ENCODE data around the gene GRB2.
"Not testable (repeated sequence)": the region's sequence is repeated elsewhere in the genome, so short reads cannot be mapped to it uniquely, and the experiment has no call there.

The GRB2 gene

DNA sequence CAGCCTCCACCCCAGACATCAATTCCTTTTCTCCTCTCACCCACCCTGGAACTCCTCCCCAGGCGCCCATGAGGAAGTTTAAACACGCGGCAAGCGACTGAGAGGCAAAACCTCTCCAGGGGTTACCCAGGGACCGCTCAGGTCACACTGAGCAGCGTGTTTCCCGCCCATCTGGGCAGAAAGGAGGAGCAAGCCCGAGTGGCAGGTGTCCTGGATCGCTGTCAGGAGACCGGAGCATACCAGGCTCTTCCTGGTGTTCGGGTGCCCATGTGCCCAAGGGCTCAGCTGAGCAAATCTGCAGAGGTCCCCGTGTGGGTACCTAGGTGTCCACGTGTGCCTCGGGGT is 116.7 kb downstream of the GRB2 start:
- peak in 1 of 2 donors; percentile 36 for DNase-seq (ENCODE audit: low read depth in 1 of 2, low spot score in 1 of 2)

DNA sequence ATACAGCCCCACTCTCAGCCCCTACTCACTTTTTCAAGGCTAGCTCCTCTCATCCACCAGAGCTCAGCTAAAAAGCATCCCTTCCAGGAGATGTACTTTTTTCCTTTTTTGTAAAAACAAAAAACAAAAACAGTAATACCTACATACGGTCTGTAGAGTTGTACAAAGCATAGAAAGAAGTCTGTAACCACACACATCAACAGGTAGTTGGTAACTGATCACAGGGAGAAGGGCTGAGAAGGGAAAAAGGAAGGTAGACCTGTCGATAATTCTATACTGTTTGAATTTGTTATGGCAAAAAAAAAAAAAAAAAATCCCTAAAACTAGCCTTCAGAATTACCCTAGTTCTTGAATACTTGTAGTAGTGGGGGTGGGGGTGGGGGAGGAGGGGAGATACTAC is 117.1 kb downstream of the GRB2 start:
- no peak for DNase-seq (ENCODE audit: low read depth in 1 of 2, low spot score in 1 of 2)

DNA sequence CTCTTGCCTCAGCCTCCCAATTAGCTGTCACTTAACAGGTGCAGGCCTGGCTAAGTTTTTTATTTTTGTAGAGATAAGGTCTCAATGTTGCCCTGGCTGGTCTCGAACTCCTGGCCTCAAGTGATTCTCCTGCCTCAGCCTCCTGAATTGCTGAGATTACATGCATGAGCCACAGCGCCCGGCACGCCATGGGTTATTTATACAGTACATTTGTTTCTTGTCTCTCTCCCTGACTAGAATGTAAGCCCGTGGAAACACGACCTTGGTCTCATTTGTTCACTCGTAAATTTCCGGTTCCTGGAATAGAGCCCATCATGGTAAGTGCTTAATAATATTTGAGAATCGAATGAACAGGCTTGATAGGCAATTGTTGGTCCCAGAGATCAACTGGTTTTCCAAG is 118.3 kb downstream of the GRB2 start:
- no peak for DNase-seq (ENCODE audit: low read depth in 1 of 2, low spot score in 1 of 2)

DNA sequence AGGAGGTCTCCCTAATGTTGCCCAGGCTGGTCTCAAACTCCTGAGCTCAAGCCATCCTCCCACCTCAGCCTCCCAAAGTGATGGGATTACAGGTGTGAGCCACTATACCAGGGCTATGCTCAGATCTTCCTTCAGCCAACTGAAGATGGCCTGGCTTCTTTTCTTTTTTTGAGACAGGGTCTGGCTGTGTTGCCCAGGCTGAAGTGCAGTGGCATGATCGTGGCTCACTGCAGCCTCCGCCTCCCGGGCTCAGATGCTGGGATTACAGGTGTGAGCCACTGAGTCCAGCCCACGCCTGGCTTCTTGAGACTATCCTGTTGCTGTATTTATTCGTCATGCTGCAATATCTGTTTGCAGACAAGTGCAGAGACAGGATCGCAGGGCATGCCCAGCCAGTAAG is 120.4 kb downstream of the GRB2 start:
- DNase-seq (ENCODE audit: low read depth in 1 of 2, low spot score in 1 of 2): no peak

DNA sequence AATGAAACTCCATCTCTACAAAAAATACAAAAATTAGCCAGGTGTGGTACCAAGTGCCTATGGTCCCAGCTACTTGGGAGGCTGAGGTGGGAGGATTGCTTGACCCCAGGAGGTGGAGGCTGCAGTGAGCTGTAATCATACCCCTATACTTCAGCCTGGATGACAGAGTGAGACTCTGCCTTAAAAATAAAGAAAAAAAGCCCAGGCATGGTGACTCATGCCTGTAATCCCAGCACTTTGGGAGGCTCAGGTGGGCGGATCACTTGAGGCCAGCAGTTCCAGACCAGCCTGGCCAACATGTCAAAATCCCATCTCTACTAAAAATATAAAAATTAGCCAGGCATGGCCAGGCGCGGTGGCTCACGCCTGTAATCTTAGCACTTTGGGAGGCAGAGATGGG is 125.3 kb downstream of the GRB2 start:
- not testable (repeated sequence) for DNase-seq (ENCODE audit: low read depth in 1 of 2, low spot score in 1 of 2)

DNA sequence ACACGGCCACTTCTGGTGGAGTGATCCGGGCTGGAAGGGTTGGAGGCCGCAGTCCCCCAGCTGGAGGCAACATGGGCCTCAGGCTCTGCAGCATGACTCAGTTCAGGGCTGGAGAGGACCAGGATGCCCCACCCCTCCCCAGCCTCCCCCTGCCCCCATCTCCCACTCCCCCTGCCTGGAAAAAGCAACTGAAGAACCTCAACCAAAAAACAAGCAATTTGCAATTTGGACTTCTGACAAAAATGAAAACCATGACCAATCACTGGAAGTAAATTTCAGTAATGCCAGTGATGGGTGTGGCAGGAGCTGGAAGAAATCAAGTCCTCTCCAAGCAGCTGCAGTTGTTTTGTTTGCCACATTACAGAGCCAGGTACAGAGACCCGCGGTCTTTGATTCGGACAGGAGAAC is 127.8 kb downstream of the GRB2 start:
- DNase-seq (ENCODE audit: low read depth in 1 of 2, low spot score in 1 of 2): no peak

DNA sequence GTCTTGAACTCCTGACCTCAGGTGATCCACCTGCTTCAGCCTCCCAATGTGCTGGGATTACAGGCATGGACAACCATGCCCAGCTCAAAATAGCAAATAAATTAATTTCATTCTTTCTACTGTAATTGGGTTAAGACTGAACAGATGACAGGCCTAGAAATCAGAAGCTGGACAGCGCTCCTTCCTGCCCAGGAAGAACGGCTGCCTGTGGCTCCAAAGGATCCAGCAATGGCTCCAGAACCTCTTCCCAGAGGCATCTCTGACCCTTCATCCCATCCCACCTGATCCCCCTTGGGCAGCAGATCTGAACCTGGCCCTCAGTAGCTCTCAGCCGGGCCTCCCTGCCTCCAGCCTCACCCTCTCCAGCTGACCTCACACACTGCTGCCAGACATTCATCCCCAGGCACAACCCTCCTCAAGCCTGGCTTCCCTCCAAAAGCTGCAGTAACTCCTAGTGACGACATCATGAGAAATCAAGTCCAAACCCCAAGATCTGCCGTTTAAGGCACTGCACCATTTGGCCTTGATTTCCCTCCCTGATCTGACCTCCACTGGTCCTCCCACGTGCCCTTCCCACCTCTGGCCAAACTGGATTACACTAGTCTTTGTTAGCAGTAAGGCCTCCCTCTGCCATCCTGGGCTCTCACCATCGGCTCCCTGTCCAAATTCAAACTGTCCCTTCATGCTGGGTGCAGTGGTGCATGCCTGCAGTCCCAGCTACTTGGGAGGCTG is 131.3 kb downstream of the GRB2 start:
- DNase-seq (ENCODE audit: low read depth in 1 of 2, low spot score in 1 of 2): no peak

DNA sequence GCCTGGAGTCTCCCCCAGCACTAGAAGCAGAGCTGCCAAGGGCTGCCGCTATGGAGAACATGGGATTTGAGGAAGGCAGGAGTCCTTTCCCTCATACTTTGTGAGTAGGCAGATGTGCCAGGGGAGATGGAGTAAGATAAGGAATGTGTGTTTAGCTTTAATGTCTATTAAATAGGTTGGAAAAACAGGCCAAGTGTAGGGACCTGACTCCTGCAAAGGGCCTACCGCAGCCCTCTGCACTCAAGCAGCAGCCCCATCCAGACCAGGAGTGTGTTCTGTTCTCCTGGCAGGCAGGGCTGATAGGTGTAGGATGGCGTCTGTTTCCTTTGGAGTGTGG is 132.7 kb downstream of the GRB2 start:
- DNase-seq (ENCODE audit: low read depth in 1 of 2, low spot score in 1 of 2): no peak

DNA sequence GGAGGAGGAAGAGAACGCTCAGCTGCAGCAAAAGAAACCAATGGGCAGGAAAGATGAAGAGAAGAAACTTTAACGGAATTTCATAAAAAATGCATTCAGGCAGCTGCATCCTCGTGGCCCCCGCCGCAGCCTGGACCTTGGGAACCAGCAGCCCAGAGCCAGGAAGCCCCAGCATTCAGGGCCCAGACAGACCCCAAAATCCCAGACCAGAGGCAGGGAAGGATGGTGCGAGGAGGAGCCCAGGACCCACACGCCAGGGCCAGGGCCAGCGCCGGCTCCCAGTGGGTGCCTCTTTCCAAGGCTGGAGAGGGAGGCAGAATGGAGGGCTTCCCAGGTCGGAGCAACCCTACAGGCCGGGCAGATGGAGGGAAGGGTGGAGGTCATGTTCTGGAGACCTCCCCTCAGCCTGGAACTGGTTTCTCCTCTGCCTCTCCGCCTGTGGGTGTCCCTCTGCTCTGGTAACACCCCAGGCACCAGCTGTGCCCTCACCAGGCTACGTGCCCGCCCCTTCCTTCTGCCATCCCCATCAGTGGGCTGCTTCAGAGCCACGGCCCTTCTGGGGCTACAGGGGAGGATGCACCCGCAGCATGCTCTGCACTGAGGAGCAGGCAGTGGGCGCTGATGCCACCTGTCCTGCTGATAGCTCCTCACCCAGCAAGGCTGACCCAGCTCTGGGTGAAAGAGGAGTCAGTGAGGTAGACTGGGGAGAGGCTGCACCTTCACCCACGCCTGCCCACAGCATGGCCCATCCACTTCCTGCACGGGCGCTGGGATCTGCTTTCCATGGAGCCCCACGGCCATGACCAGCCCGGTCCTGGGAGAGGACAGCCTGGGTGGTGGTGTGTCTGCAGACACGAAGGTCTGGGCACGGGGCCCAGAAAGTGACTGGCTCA is 133.3 kb downstream of the GRB2 start:
- no peak for DNase-seq (ENCODE audit: low read depth in 1 of 2, low spot score in 1 of 2)

DNA sequence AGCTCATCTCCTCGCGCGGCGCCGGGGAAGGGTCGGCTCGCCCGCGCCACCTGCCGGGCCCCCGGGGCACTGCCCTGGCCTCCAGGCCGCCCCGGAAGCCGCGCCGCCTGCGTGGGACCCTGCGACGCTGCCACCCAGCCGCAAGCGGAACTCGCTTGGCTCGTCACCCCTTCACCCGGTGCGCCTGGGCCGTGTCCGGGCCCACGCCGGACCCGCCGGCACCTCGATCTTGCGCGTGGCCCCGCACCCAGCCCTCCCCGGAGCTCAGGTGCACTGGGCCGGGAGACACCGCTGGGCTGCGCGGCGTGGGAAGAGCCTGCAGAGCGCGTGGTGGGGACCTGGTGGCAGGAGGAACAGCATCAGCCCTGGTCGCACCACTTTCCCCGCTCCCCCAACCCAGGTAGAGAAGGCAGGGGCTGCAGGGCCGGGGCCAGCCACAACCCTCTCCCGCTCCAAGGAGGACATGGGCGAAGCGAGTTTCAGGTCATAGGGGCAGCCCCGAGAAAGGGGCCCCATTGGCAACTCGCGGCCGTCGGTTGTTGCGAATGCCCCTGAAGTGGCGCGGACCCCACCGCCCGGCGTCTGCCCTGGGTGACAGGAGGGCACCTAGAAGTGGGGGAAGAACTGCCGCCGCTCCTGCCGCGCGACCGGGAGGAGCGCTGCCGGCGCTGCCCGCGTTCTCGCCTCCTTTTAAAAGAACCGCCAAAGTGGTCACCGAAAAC is 134.1 kb downstream of the GRB2 start:
- peak; percentile 83 to 85 for DNase-seq (ENCODE audit: low read depth in 1 of 2, low spot score in 1 of 2)

DNA sequence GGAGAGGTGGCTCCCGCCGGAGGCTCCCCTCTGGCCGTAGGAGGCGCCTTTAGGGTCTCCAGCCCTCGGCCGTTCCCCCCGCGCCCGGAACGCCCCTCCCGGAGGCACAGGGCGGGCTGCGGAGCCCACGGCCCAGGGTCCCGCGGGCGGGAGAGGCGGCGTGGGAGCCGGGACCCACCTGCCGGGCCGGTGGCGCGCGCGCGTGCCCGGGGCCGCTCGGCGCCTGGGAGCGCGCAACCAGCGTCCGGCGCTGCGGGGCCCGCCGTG is 134.6 kb downstream of the GRB2 start, which contains the start of gene MIF4GD:
TSS of gene MIF4GD (minus strand) at position 266 of the 267 bp plus-strand sequence. CDS start 1,036 bp downstream, outside the sequence.
- no peak for DNase-seq (ENCODE audit: low read depth in 1 of 2, low spot score in 1 of 2)

DNA sequence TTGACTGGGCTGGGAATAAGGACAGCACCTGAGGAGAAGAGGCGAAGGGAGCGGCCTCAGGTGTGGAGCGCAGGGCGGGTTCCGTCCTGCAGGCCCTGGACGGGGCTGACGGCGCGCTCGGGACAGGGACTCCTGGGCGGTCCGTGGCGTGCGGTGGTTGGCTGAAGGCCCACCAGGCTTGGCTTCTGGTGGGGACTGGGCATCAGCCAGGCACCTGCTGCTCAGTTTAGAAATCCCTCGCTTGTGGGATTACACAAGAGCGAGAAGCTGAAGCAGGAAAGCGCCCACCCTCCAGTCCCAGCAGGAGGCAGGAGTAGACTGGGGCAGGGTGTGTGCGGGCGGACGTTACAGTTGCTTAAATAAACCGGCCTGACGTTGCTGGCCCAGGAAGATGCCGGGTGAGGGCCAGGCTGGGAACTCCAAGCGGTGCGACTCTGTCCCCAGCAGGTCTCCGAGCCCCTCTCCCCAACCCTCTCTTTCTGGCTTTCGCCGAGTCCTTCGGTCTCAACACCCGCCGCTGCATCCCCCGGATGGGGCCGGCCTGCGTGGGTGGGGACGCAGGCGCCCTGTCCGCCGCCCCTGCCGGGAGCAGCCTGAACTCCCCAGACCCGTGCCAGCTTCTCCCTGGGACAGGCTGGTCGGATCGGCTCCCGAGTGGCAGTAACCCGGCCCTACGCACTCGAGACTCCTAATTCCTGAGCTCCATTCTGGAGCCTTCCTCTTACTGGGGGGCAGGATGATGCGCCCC is 135.1 kb downstream of the GRB2 start:
- peak; percentile 39 to 41 for DNase-seq (ENCODE audit: low read depth in 1 of 2, low spot score in 1 of 2)

DNA sequence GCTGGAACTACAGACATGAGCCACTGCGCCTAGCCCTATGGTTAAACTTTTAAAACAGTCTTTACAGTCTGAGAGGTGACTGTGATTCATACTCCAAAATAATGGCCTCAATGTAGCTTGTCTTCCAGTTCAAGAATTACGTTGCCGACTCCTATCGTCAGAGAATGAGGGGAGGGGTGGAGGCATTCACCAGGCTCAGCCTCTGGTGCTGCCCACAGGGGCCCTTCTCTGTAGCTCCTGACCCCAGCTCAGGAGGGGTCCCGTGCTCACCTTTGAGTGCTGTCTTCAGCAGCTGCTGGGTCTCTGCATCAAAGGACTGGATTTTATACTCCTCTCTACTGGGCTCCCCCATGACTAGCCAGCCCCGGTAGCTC is 135.6 kb downstream of the GRB2 start:
- DNase-seq (ENCODE audit: low read depth in 1 of 2, low spot score in 1 of 2): no peak

Measured in activated CD4-positive, alpha-beta T cell treated with anti-CD3 and anti-CD28 coated beads, Interleukin-2, amount 50 U/mL, for 24 hours (primary cell).